Right lobe of liver (tissue), 6 donors: Measurements from ENCODE around the gene MED19. TPM values are rescaled to one million over a fixed set of nuclear protein-coding genes. Genes with fewer than 3 reads are reported as not detected.

Experiments
- ATAC-seq, 4 donors: fragments of 200-7000 bp; cut with Tn5 transposase; one replicate each; pipeline ENCODE4 v1.9.1; 2020; ENCODE audit warnings: mild to moderate bottlenecking in 4 of 4, moderate library complexity in 4 of 4
- DNase-seq, 3 donors: peaks; one replicate each; pipeline ENCODE4 v3.0.0-alpha.2; 2020
- H3K27ac ChIP-seq, 3 donors: fragments of 200-600 bp; one replicate each; pipeline ENCODE4 v1.8.0; 2022
- H3K27me3 ChIP-seq, 2 donors: fragments of 200-600 bp; one replicate each; pipeline ENCODE4 v1.8.0; 2022
- H3K36me3 ChIP-seq, 4 donors: fragments of 200-600 bp; sonication (generic) in 1 of 4; one replicate each; pipeline versions ENCODE4 v1.5.1 to v1.8.0; 2017 to 2022; ENCODE audit warnings: control low read depth in 1 of 4
- H3K4me1 ChIP-seq, 4 donors: fragments of 200-600 bp; sonication (generic) in 1 of 4; one replicate each; pipeline versions ENCODE4 v1.5.1 to v1.8.0; 2017 to 2022; ENCODE audit warnings: control low read depth in 1 of 4
- H3K4me3 ChIP-seq, 3 donors: fragments of 200-600 bp; one replicate each; pipeline ENCODE4 v1.8.0; 2022
- H3K9me3 ChIP-seq, 4 donors: fragments of 200-600 bp; sonication (generic) in 1 of 4; one replicate each; pipeline versions ENCODE4 v1.5.1 to v1.8.0; 2017 to 2022; ENCODE audit warnings: control low read depth in 1 of 4
- POLR2A ChIP-seq: fragments of 450-650 bp; IDR thresholded peaks from one replicate; pipeline ENCODE4 v1.6.1; 2017; ENCODE audit warnings: antibody characterized with exemption, mild to moderate bottlenecking
- WGBS: methylation state at CpG from one replicate; pipeline ENCODE4 v1.1.6; 2018; ENCODE audit warnings: low coverage, low lambda C conversion rate; ENCODE audit not compliant: insufficient coverage; ENCODE audit errors: missing lambda C conversion rate; 5-methylcytosine and 5-hydroxymethylcytosine counted together
- intact Hi-C, 2 donors: fragments of 100-400 bp; cut with DNase I; formaldehyde crosslinking; loops; one replicate each; pipeline versions ENCODE4 v1.11.2 to v1.14.1; 2022
- small RNA-seq, 2 experiments: library from RNA; depleted of rRNA; stranded (forward); fragments of <200 nt; gene quantifications; one replicate each; pipeline ENCODE3, GENCODE V24; 2016
- total RNA-seq, 6 experiments: library from RNA; depleted of rRNA in 2 of 6; stranded (reverse); fragments of >200 nt in 2 of 6; fragmentation: NEBNext Ultra II Directional in 3 of 6; extraction: Animal tissue kit (Norgen Biotek cat#: 25700) in 3 of 6; gene quantifications; one replicate each; pipeline versions ENCODE4 v1.1.0 to v1.2.4, GENCODE V29; 2016 to 2023
- TF ChIP-seq, protein P1 (sequence below), 4 donors: fragments of 200-600 bp in 3 of 4; fragments of 450-650 bp in 1 of 4; IDR thresholded peaks; one replicate each; pipeline versions ENCODE4 v1.5.1 to v1.8.0; 2016 to 2022; ENCODE audit warnings: antibody characterized with exemption in 4 of 4, mild to moderate bottlenecking in 2 of 4
- donor health status: DM: no; HTN: yes; CAD: no.
- donor health status: DM: no; HTN: no; CAD: no.
- donor health status: DM: no; HTN: no; CAD: no.
- donor health status: DM: no; HTN: yes; CAD: no.
- donor health status: DM: no; HTN: yes; CAD: no.

Gene MED19
- total RNA-seq, 6 experiments from 2014 or later = 5.7 to 8.7 (median 6.3) TPM

DNA sequence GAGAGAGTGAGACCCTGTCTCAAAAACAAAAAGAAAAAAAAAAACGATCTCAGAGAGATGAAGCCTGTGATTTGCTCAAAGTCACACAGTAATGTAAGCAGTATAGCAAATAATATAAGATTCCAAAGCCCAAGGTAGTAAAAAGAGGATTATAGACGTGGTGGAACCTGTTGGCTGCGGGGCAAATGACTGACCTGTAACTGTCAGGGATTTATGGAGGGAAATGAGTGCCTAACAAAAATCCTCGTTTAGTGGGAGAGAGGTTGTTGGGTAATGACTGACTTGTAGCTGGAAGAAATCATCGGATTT lies 55.2 kb downstream of the MED19 start:
- Histone ChIP-seq H3K27ac (peak overlapping the region; percentile 76 to 81 (median 79)), H3K27me3 (no peaks in the 10 kb centered on the region), H3K4me3 (peak overlapping the region; percentile 25 to 80 (median 72)), H3K4me1 (peaks cover 0 to 9% (median 2%) of the 10 kb centered on the region in 4 donors), H3K36me3 (peaks cover 0 to 25% (median 10%) of the 10 kb centered on the region in 4 donors), H3K9me3 (no peaks in the 10 kb centered on the region)
- ATAC-seq (no peak), DNase-seq (no peak)
- 23% methylated on average over 5 of the region's 5 CpGs for WGBS
- intact Hi-C loops = no loop called here
- TF ChIP-seq POLR2A = no peak
- TF ChIP-seq, protein P1, sequence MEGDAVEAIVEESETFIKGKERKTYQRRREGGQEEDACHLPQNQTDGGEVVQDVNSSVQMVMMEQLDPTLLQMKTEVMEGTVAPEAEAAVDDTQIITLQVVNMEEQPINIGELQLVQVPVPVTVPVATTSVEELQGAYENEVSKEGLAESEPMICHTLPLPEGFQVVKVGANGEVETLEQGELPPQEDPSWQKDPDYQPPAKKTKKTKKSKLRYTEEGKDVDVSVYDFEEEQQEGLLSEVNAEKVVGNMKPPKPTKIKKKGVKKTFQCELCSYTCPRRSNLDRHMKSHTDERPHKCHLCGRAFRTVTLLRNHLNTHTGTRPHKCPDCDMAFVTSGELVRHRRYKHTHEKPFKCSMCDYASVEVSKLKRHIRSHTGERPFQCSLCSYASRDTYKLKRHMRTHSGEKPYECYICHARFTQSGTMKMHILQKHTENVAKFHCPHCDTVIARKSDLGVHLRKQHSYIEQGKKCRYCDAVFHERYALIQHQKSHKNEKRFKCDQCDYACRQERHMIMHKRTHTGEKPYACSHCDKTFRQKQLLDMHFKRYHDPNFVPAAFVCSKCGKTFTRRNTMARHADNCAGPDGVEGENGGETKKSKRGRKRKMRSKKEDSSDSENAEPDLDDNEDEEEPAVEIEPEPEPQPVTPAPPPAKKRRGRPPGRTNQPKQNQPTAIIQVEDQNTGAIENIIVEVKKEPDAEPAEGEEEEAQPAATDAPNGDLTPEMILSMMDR (IDR thresholded peaks at IDR 0.05) = no peak

Small RNA genes within 50 kb of the gene (small RNA-seq; reads per million reads assigned to genes)
- 0 reads per million in 2 experiments for gene TMX2-CTNND1

Other genes with a start within 250 kb of the MED19 start
- gene SLC43A1, start 196.5 kb downstream of the MED19 start, total RNA-seq = 100 to 1,000 TPM in 3 of 6 experiments, 10 to 100 TPM in 3; 38.9 to 173 (median 106) TPM
- gene TIMM10, start 181.5 kb downstream of the MED19 start, total RNA-seq = 10 to 100 TPM; 19.6 to 48.5 (median 39.0) TPM
- gene SMTNL1, start 174.6 kb downstream of the MED19 start, total RNA-seq = not detected
- 100 to 1,000 TPM in 1 of 6 experiments, 10 to 100 TPM in 5; 36.6 to 124 (median 58.6) TPM for gene UBE2L6, start 144.5 kb downstream of the MED19 start, total RNA-seq
- 1,000 to 10,000 TPM; 1,903 to 2,571 (median 2,194) TPM for gene SERPING1, start 114.5 kb downstream of the MED19 start, total RNA-seq
- under 1 TPM in 4 of 6 experiments, not detected in 2; 0.06 to 0.84 (median 0.30) TPM for gene YPEL4, start 62.3 kb downstream of the MED19 start, total RNA-seq
- gene CLP1, start 54.5 kb downstream of the MED19 start, total RNA-seq = 1 to 10 TPM; 5.6 to 9.2 (median 6.8) TPM
- gene ZDHHC5, start 44.1 kb downstream of the MED19 start, total RNA-seq = 10 to 100 TPM; 27.0 to 35.7 (median 33.6) TPM
- 10 to 100 TPM; 39.1 to 53.8 (median 48.5) TPM for gene TMX2, start 378 bp upstream of the MED19 start, total RNA-seq
- 100 to 1,000 TPM in 1 of 6 experiments, 10 to 100 TPM in 5; 57.1 to 110 (median 70.7) TPM for gene SELENOH, start 29.3 kb upstream of the MED19 start, total RNA-seq
- gene BTBD18, start 39.6 kb upstream of the MED19 start, total RNA-seq = not detected
- gene CTNND1, start 49.6 kb upstream of the MED19 start, total RNA-seq = 100 to 1,000 TPM in 3 of 6 experiments, 10 to 100 TPM in 3; 62.3 to 123 (median 97.8) TPM